ENCODE measurements around the gene CHIT1.
A peak's percentile ranks its signal among the peaks of the same experiment; 100 is the strongest.

DNA sequence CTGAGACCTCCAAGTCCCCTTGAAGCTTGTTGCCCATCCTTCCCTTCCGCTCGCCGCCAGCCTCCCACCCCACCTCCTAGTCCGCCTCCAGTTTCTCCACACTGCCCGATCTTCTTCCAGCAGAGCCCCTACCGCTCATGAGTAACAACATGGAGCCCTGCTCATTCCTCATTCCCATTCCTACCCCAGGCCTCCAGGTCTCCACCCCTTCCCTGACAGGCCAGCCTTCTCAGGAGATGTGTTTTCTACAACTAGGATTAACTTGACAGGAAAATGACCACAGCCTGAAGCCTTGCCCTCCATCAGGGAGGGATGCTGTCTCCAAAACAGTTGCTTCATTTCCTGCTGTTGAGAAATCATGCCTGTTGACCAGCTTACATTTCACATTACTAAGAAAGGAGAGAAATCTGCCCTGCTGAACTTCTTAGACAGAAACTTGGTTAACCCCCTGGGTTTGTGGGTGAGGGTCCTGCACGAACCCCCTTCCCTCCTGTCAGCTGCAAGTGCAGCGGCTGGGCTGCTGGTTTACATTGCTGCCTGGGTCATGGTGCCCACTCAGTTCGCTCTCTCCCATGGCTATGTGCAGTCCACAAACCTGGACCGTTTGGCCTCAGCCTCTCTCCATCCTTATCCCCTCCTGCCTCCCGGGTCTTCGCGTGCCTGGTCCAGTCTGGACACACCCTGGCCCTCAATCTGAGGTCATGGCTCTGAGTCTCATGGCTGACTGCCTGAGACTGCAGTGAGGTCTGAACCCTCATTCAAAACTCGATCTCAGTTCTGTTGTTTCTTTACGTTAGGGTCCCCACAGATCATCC lies 26.8 kb downstream of the CHIT1 start:
- peak in 1 of 2 donors; percentile 73 for TF ChIP-seq EP300 (IDR thresholded peaks at IDR 0.05)
- TF ChIP-seq, protein P1, sequence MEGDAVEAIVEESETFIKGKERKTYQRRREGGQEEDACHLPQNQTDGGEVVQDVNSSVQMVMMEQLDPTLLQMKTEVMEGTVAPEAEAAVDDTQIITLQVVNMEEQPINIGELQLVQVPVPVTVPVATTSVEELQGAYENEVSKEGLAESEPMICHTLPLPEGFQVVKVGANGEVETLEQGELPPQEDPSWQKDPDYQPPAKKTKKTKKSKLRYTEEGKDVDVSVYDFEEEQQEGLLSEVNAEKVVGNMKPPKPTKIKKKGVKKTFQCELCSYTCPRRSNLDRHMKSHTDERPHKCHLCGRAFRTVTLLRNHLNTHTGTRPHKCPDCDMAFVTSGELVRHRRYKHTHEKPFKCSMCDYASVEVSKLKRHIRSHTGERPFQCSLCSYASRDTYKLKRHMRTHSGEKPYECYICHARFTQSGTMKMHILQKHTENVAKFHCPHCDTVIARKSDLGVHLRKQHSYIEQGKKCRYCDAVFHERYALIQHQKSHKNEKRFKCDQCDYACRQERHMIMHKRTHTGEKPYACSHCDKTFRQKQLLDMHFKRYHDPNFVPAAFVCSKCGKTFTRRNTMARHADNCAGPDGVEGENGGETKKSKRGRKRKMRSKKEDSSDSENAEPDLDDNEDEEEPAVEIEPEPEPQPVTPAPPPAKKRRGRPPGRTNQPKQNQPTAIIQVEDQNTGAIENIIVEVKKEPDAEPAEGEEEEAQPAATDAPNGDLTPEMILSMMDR (IDR thresholded peaks at IDR 0.05) = no peak
- TF ChIP-seq POLR2A (IDR thresholded peaks at IDR 0.05) = no peak

Data from tibial nerve (tissue), 4 donors.